H4 (cell line): ENCODE results near the gene KLHL25. TPM values are rescaled to one million over a fixed set of nuclear protein-coding genes. Genes with fewer than 3 reads are reported as not detected.
A peak's percentile ranks its signal among the peaks of the same experiment; 100 is the strongest.
"Not testable (repeated sequence)": the region's sequence is repeated elsewhere in the genome, so short reads cannot be mapped to it uniquely, and the experiment has no call there.

ENCODE experiments used
- DNase-seq: peaks from one replicate; pipeline ENCODE4 v3.0.0-alpha.2; 2015; ENCODE audit warnings: low spot score
- total RNA-seq: library from RNA; depleted of rRNA; stranded (reverse); fragments of >200 nt; shearing (Covaris generic); gene quantifications from 2 replicates; pipeline ENCODE4 v1.2.3, GENCODE V29; 2014

Gene KLHL25
- total RNA-seq, 1 experiment from 2014 or later = 2.4 TPM

DNA sequence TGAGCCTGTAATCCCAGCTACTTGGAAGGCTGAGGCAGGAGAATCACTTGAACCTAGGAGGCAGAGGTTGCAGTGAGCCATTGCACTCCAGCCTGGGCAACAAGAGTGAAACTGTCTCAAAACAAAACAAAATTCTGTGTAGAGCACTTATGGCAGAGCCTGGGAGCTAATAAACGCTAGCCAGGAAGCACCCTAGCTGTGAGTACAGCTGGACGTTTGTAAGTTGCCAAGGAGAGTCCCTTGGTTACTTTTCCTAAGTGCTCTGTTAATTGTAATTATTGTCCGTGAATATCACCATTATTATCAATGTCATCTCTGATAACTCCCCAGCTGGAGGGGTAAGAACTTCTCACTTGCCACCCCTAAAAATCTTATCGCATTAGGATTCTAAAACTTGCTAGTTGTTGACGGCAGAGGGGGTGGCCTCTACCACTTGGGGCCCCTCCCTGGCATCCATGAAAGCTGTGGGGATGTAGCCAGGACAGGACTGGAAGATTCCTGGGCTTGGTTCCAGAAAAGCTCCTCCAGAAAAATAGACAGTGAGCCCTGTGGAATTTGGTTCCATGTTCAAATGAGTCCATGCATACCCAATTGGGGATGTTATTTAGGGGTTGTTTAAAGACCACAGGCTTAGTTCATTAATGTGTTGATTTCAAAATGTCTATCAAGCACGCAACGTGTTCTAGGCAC is 9.9 kb upstream of the KLHL25 start:
- DNase-seq = no peak

GRCh38 chr15:85802617-85803016 is 7.9 kb upstream of the KLHL25 start:
- DNase-seq = not testable (repeated sequence)

GRCh38 chr15:85800478-85801123 is 5.9 kb upstream of the KLHL25 start:
- DNase-seq = peak; percentile 90

- DNase-seq = not testable (repeated sequence)
These were observed 1.6 kb upstream of the KLHL25 start for GRCh38 chr15:85796371-85796770.

- DNase-seq = no peak
These were observed 896 bp upstream of the KLHL25 start for GRCh38 chr15:85795337-85796305.

GRCh38 chr15:85793641-85794597 is 806 bp downstream of the KLHL25 start:
- DNase-seq = no peak

- DNase-seq = no peak
These were observed 1.7 kb downstream of the KLHL25 start for GRCh38 chr15:85792912-85793590.

GRCh38 chr15:85792102-85792731 is 2.5 kb downstream of the KLHL25 start:
- no peak for DNase-seq

DNA sequence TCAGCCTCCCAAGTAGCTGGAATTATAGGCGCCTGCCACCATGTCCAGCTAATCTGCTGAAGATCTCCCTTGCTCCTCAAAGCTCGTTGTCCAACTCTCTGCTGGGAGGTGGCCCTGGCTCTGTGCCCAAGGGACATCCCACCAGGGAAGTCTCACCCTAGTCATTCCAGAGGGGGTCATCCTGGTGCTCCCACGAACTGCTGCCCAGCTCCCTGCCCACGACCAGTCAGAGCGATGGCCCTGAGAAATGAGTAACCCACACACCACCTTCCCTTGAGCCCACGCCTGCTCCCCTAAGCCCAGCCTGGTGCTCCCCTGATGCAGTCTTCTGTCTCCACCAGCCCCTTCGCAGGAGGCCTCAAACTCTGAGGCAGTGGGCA is 5.2 kb downstream of the KLHL25 start:
- no peak for DNase-seq

GRCh38 chr15:85788771-85789495 is 5.8 kb downstream of the KLHL25 start:
- no peak for DNase-seq

- DNase-seq = no peak
These were observed 8.0 kb downstream of the KLHL25 start for GRCh38 chr15:85786781-85787114.

DNA sequence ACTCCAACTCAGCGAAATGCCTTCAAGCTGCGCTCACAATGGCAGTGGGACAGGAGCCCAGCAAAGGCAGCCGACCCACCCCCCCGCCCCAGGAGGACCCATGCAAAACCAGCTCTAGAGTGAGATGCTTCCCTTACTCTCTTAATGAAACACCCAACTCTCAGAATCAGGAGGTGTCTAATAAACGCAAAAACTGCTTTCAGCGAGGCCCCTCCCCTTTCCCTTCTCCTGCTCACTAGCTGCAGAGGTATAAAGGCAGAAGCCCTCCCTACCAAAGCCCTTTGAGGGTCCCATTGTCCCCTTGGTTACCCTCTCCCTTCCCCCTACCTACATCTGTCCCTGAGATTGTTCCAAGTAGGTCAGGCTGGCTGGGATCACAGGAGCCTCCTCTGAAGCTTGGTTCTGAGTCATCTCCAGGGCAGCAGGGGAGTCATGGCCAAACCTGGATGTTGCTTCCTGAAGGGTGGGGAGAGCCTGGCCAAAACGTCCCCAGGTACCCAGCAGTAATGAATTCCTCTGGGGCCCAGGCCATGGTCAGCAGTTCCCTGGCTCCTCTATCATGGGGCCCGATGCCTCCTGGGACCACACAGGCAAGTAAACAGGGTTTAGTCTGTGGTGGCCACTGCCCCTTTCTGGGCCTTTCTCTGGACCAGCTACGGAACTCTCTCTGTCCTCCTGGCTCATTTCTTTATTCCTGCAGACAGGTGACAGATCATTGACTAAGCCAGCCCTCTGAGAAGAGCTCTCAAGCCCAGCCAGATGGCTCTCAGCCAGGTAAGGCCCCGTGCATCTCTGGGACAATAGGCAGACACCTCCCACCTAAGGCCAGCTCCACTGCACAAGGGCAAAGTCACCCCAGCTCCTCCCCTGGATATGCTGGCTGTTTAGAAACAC is 8.6 kb downstream of the KLHL25 start:
- DNase-seq = peak; percentile 68

- no peak for DNase-seq
These were observed 12.7 kb downstream of the KLHL25 start for GRCh38 chr15:85782064-85782463.

GRCh38 chr15:85781099-85781498 is 13.6 kb downstream of the KLHL25 start:
- no peak for DNase-seq

DNA sequence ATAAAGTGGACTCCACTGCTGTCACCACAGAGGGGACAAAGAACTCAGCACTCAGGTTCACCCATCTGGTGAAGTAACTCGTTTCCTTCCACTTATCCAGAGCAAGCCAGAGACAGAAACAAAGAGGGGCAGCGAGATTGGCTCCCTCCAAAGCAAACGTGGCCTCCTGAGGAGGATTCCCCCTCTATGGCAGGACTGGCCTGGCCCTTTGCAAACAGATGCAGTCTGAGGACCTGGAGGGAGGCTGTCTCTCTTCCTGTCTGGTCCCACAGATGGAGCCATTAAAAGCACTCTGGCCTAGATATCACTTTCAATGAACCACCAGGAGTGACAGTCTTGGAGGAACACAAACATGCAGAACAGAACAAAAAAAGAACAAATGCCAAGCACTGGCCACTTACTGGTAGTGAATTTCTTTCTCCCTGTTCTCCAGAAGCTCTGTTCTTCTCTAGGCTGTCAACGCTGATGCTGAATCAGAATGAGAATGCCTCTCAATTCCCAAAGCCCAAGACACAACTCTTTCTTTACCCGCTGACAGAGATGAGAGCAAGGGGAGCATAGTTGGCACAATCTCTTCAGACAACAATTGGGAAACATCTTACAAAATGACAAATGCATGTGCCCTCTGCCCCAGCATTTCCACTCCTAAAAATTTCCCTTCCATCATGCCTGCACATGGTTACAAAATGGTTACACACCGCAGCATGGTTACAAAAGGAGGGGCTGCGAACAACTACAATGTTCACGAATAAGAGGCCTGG is 14.3 kb downstream of the KLHL25 start:
- DNase-seq = no peak

- DNase-seq = no peak
These were observed 15.5 kb downstream of the KLHL25 start for GRCh38 chr15:85779249-85779648.

- no peak for DNase-seq
These were observed 16.5 kb downstream of the KLHL25 start for GRCh38 chr15:85778107-85778776.
